AG04450 (cell line): ENCODE measurements around the gene CYP26C1. TPM values are rescaled to one million over a fixed set of nuclear protein-coding genes. Genes with fewer than 3 reads are reported as not detected.
"Not testable (repeated sequence)": the region's sequence is repeated elsewhere in the genome, so short reads cannot be mapped to it uniquely, and the experiment has no call there.

Experiments used
- CTCF ChIA-PET: fragments of 300-600, 350-600 bp; formaldehyde crosslinking; extraction: SDS; loops from one replicate; lab custom pipeline; 2022; ENCODE audit warnings: antibody characterized with exemption, inconsistent platforms; lab: Charles Lee
- POLR2A ChIA-PET: fragments of 350-600 bp; formaldehyde crosslinking; extraction: SDS; loops from one replicate; lab custom pipeline; 2021; ENCODE audit warnings: antibody characterized with exemption, inconsistent platforms; lab: Yijun Ruan, JAX
- DNase-seq: peaks from one replicate; pipeline ENCODE4 v3.0.0-alpha.2; 2011; ENCODE audit warnings: low read depth, low spot score
- H3K27ac ChIP-seq: one replicate; pipeline ENCODE4 v1.5.1; 2012; ENCODE audit warnings: low read depth, low read length, control low read depth
- H3K27me3 ChIP-seq: one replicate; pipeline ENCODE4 v1.6.0; 2012; ENCODE audit warnings: low read length; ENCODE audit not compliant: control insufficient read depth, insufficient read depth
- H3K4me3 ChIP-seq: 2 replicates; pipeline ENCODE4 v1.5.1; 2011; ENCODE audit warnings: mild to moderate bottlenecking, low read depth, low read length, control low read depth
- H3K9me3 ChIP-seq: 2 replicates; pipeline ENCODE4 v1.5.1; 2012; ENCODE audit warnings: low read length; ENCODE audit not compliant: control insufficient read depth, insufficient read depth
- polyA plus RNA-seq: library from polyadenylated mRNA; depleted of rRNA; stranded (reverse); fragments of >200 nt; gene quantifications from 2 replicates; pipeline ENCODE4 v1.2.3, GENCODE V29; 2011
- TF ChIP-seq, protein P1 (sequence below): IDR thresholded peaks from 2 replicates; pipeline ENCODE4 v1.5.1; 2011; ENCODE audit warnings: low read depth, low read length, control low read depth, inconsistent platforms

The CYP26C1 gene
- polyA plus RNA-seq, 1 experiment, result not detected

DNA sequence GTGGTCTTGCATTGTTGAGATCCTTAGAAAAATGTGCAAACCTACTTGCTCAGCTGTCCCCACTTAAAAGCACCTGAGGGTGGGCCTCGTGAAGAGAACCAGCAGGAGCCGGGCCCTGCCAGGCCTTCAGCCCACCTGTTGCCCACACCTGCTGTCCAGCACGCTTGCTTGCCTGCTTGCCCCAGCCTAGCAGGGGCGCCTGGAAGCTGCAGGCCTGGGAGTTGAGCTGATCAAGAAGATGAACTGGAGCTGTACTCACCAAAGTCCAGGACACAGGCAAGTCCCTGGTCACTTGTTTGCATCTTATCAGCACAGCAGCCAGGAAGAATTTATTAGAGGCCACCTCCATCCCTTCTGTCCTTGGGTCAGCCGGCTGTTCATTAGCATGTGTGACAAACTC is 36.3 kb downstream of the CYP26C1 start:
- Histone ChIP-seq H3K27me3 (peaks cover 2% of the 10 kb centered on the region), H3K4me3 (no peak overlapping the region), H3K27ac (no peak overlapping the region), H3K9me3 (no peaks in the 10 kb centered on the region)
- TF ChIP-seq, protein P1, sequence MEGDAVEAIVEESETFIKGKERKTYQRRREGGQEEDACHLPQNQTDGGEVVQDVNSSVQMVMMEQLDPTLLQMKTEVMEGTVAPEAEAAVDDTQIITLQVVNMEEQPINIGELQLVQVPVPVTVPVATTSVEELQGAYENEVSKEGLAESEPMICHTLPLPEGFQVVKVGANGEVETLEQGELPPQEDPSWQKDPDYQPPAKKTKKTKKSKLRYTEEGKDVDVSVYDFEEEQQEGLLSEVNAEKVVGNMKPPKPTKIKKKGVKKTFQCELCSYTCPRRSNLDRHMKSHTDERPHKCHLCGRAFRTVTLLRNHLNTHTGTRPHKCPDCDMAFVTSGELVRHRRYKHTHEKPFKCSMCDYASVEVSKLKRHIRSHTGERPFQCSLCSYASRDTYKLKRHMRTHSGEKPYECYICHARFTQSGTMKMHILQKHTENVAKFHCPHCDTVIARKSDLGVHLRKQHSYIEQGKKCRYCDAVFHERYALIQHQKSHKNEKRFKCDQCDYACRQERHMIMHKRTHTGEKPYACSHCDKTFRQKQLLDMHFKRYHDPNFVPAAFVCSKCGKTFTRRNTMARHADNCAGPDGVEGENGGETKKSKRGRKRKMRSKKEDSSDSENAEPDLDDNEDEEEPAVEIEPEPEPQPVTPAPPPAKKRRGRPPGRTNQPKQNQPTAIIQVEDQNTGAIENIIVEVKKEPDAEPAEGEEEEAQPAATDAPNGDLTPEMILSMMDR, result no peak
- POLR2A ChIA-PET, result no interaction called here
- no peak for DNase-seq
- CTCF ChIA-PET, result interaction anchor here (1.7 kb wide), 1 partner anchor 17 kb away, joined by 8 read pairs; no protein-coding TSS in a partner anchor

DNA sequence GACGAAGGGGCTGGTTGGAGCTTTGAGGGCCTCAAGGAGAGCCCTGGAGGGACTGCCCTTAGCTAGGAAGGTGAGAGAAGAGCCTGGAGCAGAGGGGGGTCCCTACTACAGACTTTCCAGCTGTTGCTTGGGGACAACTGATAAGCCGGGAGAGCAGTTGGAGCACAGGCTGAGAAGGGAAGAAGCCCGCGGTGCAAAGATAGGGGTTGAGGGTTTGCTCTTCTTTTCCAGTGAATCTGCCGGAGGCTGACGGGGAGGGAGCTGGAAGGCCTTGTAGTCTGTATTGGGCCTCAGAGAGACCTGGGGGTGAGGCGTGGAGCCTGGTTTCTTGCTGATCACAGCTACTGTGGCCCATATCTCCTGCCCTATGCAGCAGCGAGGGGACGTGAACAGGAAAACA is 36.8 kb downstream of the CYP26C1 start:
- DNase-seq, result no peak
- H3K4me3 ChIP-seq, result no peak overlapping the region
- no peaks in the 10 kb centered on the region for H3K9me3 ChIP-seq
- H3K27me3 ChIP-seq, result peaks cover 2% of the 10 kb centered on the region
- no peak overlapping the region for H3K27ac ChIP-seq
- CTCF ChIA-PET, result interaction anchor here (1.7 kb wide), 1 partner anchor 17 kb away, joined by 8 read pairs; no protein-coding TSS in a partner anchor
- POLR2A ChIA-PET, result no interaction called here
- TF ChIP-seq, protein P1, result no peak

DNA sequence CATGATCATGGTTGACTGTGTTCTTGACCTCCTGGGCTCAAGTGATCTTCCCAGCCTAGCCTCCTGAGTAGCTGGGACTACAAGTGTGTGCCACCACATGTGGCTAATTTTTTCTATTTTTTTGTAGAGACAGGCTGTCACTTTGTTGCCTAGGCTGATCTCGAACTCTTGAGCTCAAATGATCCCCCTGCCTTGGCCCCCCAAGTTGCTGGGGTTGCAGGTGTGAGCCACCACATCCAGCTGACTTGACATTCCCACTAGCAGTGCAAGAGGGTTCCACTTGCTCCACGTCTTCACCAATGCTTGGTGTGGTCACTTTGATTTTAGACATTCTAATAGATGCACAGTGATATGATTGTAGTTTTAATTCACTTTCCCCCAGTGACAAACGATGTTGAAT is 38.2 kb downstream of the CYP26C1 start:
- no peak for DNase-seq
- no peaks in the 10 kb centered on the region for H3K9me3 ChIP-seq
- H3K4me3 ChIP-seq, result no peak overlapping the region
- CTCF ChIA-PET, result interaction anchor here (0.8 kb wide), 1 partner anchor 18 kb away, joined by 3 read pairs; no protein-coding TSS in a partner anchor
- peaks cover 2% of the 10 kb centered on the region for H3K27me3 ChIP-seq
- H3K27ac ChIP-seq, result no peak overlapping the region
- TF ChIP-seq, protein P1, result no peak
- POLR2A ChIA-PET, result no interaction called here

DNA sequence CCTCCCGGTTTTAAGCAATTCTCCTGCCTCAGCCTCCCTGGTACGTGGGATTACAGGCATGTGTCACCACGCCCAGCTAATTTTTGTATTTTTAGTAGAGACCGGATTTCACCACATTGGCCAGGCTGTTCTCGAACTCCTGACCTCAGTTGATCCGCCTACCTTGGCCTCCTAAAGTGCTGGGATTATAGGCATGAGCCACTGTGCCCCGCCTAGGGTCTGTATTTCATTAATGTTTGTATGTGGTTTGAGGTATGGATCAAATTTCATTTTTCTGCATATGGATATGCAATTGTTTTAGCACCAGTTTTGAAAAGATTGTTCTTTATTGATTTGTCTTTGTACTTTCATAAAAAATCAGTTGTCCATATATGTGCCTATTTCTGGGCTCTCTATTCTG is 39.1 kb downstream of the CYP26C1 start:
- H3K9me3 ChIP-seq, result no peaks in the 10 kb centered on the region
- DNase-seq, result no peak
- H3K27ac ChIP-seq, result no peak overlapping the region
- TF ChIP-seq, protein P1, result no peak
- H3K27me3 ChIP-seq, result no peaks in the 10 kb centered on the region
- ChIA-PET POLR2A (no interaction called here), CTCF (no interaction called here)
- no peak overlapping the region for H3K4me3 ChIP-seq

DNA sequence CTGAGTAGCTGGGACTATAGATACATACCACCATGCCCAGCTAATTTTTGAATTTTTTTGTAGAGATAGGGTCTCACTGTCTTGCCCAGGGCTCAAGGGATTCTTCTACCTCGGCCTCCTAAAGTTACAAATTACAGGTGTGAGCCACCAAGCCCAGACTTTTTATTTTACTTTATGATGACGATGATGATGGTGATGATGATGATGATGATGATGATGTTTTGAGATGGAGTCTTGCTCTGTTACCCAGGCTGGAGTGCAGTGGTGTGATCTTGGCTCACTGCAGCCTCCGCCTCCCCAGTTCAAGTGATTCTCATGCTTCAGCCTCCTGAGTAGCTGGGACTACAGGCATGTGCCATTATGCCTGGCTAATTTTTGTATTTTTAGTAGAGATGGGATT is 40.5 kb downstream of the CYP26C1 start:
- H3K4me3 ChIP-seq, H3K27me3 ChIP-seq, H3K27ac ChIP-seq, H3K9me3 ChIP-seq, POLR2A ChIA-PET, DNase-seq: not testable (repeated sequence)
- CTCF ChIA-PET, result interaction anchor here (0.6 kb wide), 1 partner anchor 52 kb away, joined by 5 read pairs; no protein-coding TSS in a partner anchor

DNA sequence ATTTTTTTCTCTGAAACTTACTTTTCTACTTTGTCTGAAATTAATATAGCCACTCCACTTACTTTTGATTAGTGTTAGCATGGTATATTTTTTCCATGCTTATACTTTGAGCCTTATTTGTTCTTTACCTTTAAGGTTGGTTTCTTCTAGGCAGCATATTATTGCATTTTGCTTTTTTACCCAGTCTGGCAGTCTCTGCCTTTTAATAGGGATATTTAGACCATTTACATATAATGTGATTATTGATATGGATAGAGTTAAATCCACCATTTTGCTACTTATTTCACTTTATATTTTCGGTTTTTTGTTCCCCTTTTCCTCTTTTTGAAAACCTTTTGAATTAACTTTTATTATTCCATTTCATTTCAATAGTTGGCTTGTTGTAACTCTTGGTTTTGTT is 43.4 kb downstream of the CYP26C1 start:
- Histone ChIP-seq H3K9me3 (no peaks in the 10 kb centered on the region), H3K27ac (no peak overlapping the region), H3K27me3 (no peaks in the 10 kb centered on the region), H3K4me3 (no peak overlapping the region)
- POLR2A ChIA-PET, result no interaction called here
- TF ChIP-seq, protein P1, result no peak
- no peak for DNase-seq
- CTCF ChIA-PET, result interaction anchor here (1.0 to 1.9 kb wide), 3 partner anchors 12 to 97 kb away, joined by 3 to 6 read pairs (median 4); no protein-coding TSS in a partner anchor
